Activated CD4-positive, alpha-beta T cell treated with anti-CD3 and anti-CD28 coated beads, Interleukin-2, amount 50 U/mL, for 48 hours (primary cell): ENCODE data around the gene TAF6.

Source experiments
- DNase-seq, 2 experiments: peaks; one replicate each; pipeline ENCODE4 v3.0.0-alpha.2; 2020

Gene TAF6

GRCh38 chr7:100119072-100119969 lies at the start of gene TAF6, which contains the start of gene CNPY4:
Gene TAF6 (minus strand): TSS chr7:100119358. CDS start chr7:100114209, 5,149 bp downstream.
Gene CNPY4 (plus strand): TSS chr7:100119634. CDS start chr7:100119745, 111 bp downstream.
- peak; percentile 96 to 97 for DNase-seq

- no peak for DNase-seq
Observed at GRCh38 chr7:100167912-100168323, 48.8 kb upstream of the TAF6 start.

GRCh38 chr7:100166970-100167911 lies 48.1 kb upstream of the TAF6 start:
- DNase-seq = no peak

- DNase-seq = peak in 1 of 2 experiments; percentile 53
Observed at GRCh38 chr7:100166317-100166940, 47.3 kb upstream of the TAF6 start.

GRCh38 chr7:100163871-100164270 lies 44.7 kb upstream of the TAF6 start:
- no peak for DNase-seq

- no peak for DNase-seq
Observed at GRCh38 chr7:100163006-100163531, 43.9 kb upstream of the TAF6 start.

- no peak for DNase-seq
Observed at GRCh38 chr7:100160067-100160466, 40.9 kb upstream of the TAF6 start.

GRCh38 chr7:100159099-100159623 lies 40.0 kb upstream of the TAF6 start:
- no peak for DNase-seq

- DNase-seq = peak; percentile 97 to 98
Observed at GRCh38 chr7:100158229-100159098, 39.3 kb upstream of the TAF6 start, which contains the start of gene TRAPPC14. Gene TRAPPC14 (minus strand): TSS chr7:100158723. CDS start chr7:100158499, 224 bp downstream.

- no peak for DNase-seq
Observed at GRCh38 chr7:100157334-100158228, 38.4 kb upstream of the TAF6 start.

GRCh38 chr7:100157069-100157333 lies 37.8 kb upstream of the TAF6 start:
- no peak for DNase-seq

GRCh38 chr7:100156331-100157068 lies 37.3 kb upstream of the TAF6 start:
- DNase-seq = no peak

GRCh38 chr7:100155553-100156317 lies 36.6 kb upstream of the TAF6 start:
- no peak for DNase-seq

GRCh38 chr7:100154651-100155491 lies 35.7 kb upstream of the TAF6 start:
- no peak for DNase-seq

- DNase-seq = no peak
Observed at GRCh38 chr7:100153708-100154535, 34.8 kb upstream of the TAF6 start.

GRCh38 chr7:100152937-100153666 lies 33.9 kb upstream of the TAF6 start:
- DNase-seq = no peak
